Lower leg skin (tissue), 3 donors: Measurements from ENCODE around the gene PTN.

Source experiments
- POLR2A ChIP-seq, 2 donors: fragments of 450-650 bp; IDR thresholded peaks; one replicate each; pipeline ENCODE4 v1.6.1; 2016 to 2017; ENCODE audit warnings: antibody characterized with exemption in 2 of 2, mild to moderate bottlenecking in 1 of 2, moderate library complexity in 1 of 2
- TF ChIP-seq, protein P1 (sequence below), 3 donors: fragments of 450-650 bp; IDR thresholded peaks; one replicate each; pipeline ENCODE4 v1.5.1; 2016; ENCODE audit warnings: antibody characterized with exemption in 3 of 3, mild to moderate bottlenecking in 3 of 3, moderate library complexity in 2 of 3

DNA sequence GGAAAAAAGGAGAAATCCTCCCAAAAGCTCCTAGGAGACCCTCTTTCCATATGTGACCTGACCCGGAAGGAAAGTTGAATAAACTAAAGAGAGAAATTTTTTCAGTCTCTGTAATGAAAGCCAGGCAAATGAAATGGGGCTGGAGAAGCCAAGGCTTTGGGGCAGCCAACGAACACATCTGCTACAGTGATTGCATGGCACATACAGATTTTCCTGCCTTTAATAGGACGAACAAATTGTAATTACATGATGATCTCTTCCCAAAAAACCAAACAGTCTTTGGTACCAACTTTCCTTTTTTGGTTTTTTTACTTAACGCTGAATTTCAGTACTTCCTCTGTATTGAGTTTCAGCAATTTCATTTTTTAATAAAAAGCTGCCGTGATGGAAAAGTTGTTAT lies 23.5 kb upstream of the PTN start:
- no peak for TF ChIP-seq POLR2A (IDR thresholded peaks at IDR 0.05)
- TF ChIP-seq, protein P1, sequence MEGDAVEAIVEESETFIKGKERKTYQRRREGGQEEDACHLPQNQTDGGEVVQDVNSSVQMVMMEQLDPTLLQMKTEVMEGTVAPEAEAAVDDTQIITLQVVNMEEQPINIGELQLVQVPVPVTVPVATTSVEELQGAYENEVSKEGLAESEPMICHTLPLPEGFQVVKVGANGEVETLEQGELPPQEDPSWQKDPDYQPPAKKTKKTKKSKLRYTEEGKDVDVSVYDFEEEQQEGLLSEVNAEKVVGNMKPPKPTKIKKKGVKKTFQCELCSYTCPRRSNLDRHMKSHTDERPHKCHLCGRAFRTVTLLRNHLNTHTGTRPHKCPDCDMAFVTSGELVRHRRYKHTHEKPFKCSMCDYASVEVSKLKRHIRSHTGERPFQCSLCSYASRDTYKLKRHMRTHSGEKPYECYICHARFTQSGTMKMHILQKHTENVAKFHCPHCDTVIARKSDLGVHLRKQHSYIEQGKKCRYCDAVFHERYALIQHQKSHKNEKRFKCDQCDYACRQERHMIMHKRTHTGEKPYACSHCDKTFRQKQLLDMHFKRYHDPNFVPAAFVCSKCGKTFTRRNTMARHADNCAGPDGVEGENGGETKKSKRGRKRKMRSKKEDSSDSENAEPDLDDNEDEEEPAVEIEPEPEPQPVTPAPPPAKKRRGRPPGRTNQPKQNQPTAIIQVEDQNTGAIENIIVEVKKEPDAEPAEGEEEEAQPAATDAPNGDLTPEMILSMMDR (IDR thresholded peaks at IDR 0.05) = no peak
